ENCODE data around the gene ATRN.

ATRN gene

GRCh38 chr20:3492669-3493068, 21.9 kb downstream of the ATRN start:
- H4K20me1 ChIP-seq (ENCODE audit: insufficient read depth, low read length): no peaks in the 10 kb centered on the region
- H3K4me3 ChIP-seq (ENCODE audit: low read depth, low read length, poor library complexity, severe bottlenecking): no peak overlapping the region
- no peak overlapping the region for H3K4me2 ChIP-seq (ENCODE audit: low read length)
- H3K27ac ChIP-seq (ENCODE audit: low read depth, low read length, poor library complexity, severe bottlenecking): no peak overlapping the region
- no peaks in the 10 kb centered on the region for H3K27me3 ChIP-seq (ENCODE audit: insufficient read depth, low read length)
- H3F3A ChIP-seq (ENCODE audit: insufficient read depth, low read length): no peaks in the 10 kb centered on the region
- H2AFZ ChIP-seq (ENCODE audit: low read length): no peak overlapping the region
- H3K4me1 ChIP-seq (ENCODE audit: insufficient read depth, low read length, severe bottlenecking): no peaks in the 10 kb centered on the region
- H3K79me2 ChIP-seq (ENCODE audit: insufficient read depth, low read length): no peaks in the 10 kb centered on the region
- H3K9me3 ChIP-seq (ENCODE audit: low read length): no peaks in the 10 kb centered on the region
- H3K9ac ChIP-seq (ENCODE audit: low read length): no peak overlapping the region
- no peaks in the 10 kb centered on the region for H3K9me2 ChIP-seq (ENCODE audit: low read depth, low read length)
- no peaks in the 10 kb centered on the region for H3K36me3 ChIP-seq (ENCODE audit: insufficient read depth, low read length)
- TF ChIP-seq CTCF (IDR thresholded peaks at IDR 0.05; ENCODE audit: low read length): no peak
- TF ChIP-seq EZH2 (IDR thresholded peaks at IDR 0.05; ENCODE audit: borderline replicate concordance, low read length): no peak

GRCh38 chr20:3494218-3494617, 23.4 kb downstream of the ATRN start:
- no peaks in the 10 kb centered on the region for H3K27me3 ChIP-seq (ENCODE audit: insufficient read depth, low read length)
- H3K36me3 ChIP-seq (ENCODE audit: insufficient read depth, low read length): no peaks in the 10 kb centered on the region
- no peak overlapping the region for H3K9ac ChIP-seq (ENCODE audit: low read length)
- H3K4me3 ChIP-seq (ENCODE audit: low read depth, low read length, poor library complexity, severe bottlenecking): no peak overlapping the region
- no peak overlapping the region for H3K27ac ChIP-seq (ENCODE audit: low read depth, low read length, poor library complexity, severe bottlenecking)
- no peaks in the 10 kb centered on the region for H3K9me2 ChIP-seq (ENCODE audit: low read depth, low read length)
- TF ChIP-seq CTCF (IDR thresholded peaks at IDR 0.05; ENCODE audit: low read length): peak; percentile 35; the same call in 1 of the 2 replicates
- no peak for TF ChIP-seq EZH2 (IDR thresholded peaks at IDR 0.05; ENCODE audit: borderline replicate concordance, low read length)
- no peaks in the 10 kb centered on the region for H3K9me3 ChIP-seq (ENCODE audit: low read length)
- H4K20me1 ChIP-seq (ENCODE audit: insufficient read depth, low read length): no peaks in the 10 kb centered on the region
- no peaks in the 10 kb centered on the region for H3F3A ChIP-seq (ENCODE audit: insufficient read depth, low read length)
- no peaks in the 10 kb centered on the region for H3K79me2 ChIP-seq (ENCODE audit: insufficient read depth, low read length)
- H3K4me1 ChIP-seq (ENCODE audit: insufficient read depth, low read length, severe bottlenecking): no peaks in the 10 kb centered on the region
- no peak overlapping the region for H2AFZ ChIP-seq (ENCODE audit: low read length)
- no peak overlapping the region for H3K4me2 ChIP-seq (ENCODE audit: low read length)

- no peaks in the 10 kb centered on the region for H4K20me1 ChIP-seq (ENCODE audit: insufficient read depth, low read length)
- H3K9me2 ChIP-seq (ENCODE audit: low read depth, low read length): no peaks in the 10 kb centered on the region
- H3K9me3 ChIP-seq (ENCODE audit: low read length): no peaks in the 10 kb centered on the region
- H3K79me2 ChIP-seq (ENCODE audit: insufficient read depth, low read length): no peaks in the 10 kb centered on the region
- no peak overlapping the region for H3K9ac ChIP-seq (ENCODE audit: low read length)
- H3K36me3 ChIP-seq (ENCODE audit: insufficient read depth, low read length): no peaks in the 10 kb centered on the region
- no peak overlapping the region for H3K27ac ChIP-seq (ENCODE audit: low read depth, low read length, poor library complexity, severe bottlenecking)
- H3K4me2 ChIP-seq (ENCODE audit: low read length): no peak overlapping the region
- no peaks in the 10 kb centered on the region for H3K4me1 ChIP-seq (ENCODE audit: insufficient read depth, low read length, severe bottlenecking)
- TF ChIP-seq CTCF (IDR thresholded peaks at IDR 0.05; ENCODE audit: low read length) (no peak), EZH2 (IDR thresholded peaks at IDR 0.05; ENCODE audit: borderline replicate concordance, low read length) (no peak)
- no peaks in the 10 kb centered on the region for H3F3A ChIP-seq (ENCODE audit: insufficient read depth, low read length)
- H3K27me3 ChIP-seq (ENCODE audit: insufficient read depth, low read length): no peaks in the 10 kb centered on the region
- H2AFZ ChIP-seq (ENCODE audit: low read length): no peak overlapping the region
- H3K4me3 ChIP-seq (ENCODE audit: low read depth, low read length, poor library complexity, severe bottlenecking): no peak overlapping the region
Measured at GRCh38 chr20:3502878-3503277, 32.1 kb downstream of the ATRN start.

All from OCI-LY1 (cell line).